ENCODE data around the gene OR6K3. TPM values are rescaled to one million over a fixed set of nuclear protein-coding genes. Genes with fewer than 3 reads are reported as not detected.

Gene OR6K3
- total RNA-seq, 3 donors from 2014 or later = not detected

GRCh38 chr1:158731707-158732106, 11.2 kb upstream of the OR6K3 start:
- TF ChIP-seq CTCF (IDR thresholded peaks at IDR 0.05) = no peak
- Histone ChIP-seq H3K4me1 (ENCODE audit: low read depth) (no peaks in the 10 kb centered on the region), H3K9me3 (no peaks in the 10 kb centered on the region), H3K4me3 (no peak overlapping the region), H3K36me3 (ENCODE audit: low read depth) (no peaks in the 10 kb centered on the region)
- intact Hi-C loops (cut with DNase I, micrococcal nuclease) = no loop called here
- ATAC-seq = no peak
- no peak for DNase-seq

- DNase-seq = no peak
- Histone ChIP-seq H3K4me1 (ENCODE audit: low read depth) (no peaks in the 10 kb centered on the region), H3K9me3 (no peaks in the 10 kb centered on the region), H3K36me3 (ENCODE audit: low read depth) (no peaks in the 10 kb centered on the region), H3K4me3 (no peak overlapping the region)
- no peak for ATAC-seq
- no peak for TF ChIP-seq CTCF (IDR thresholded peaks at IDR 0.05)
- intact Hi-C loops (cut with DNase I, micrococcal nuclease) = no loop called here
These were observed 9.9 kb upstream of the OR6K3 start for GRCh38 chr1:158730453-158730852.

- Histone ChIP-seq H3K4me1 (ENCODE audit: low read depth) (no peaks in the 10 kb centered on the region), H3K36me3 (ENCODE audit: low read depth) (no peaks in the 10 kb centered on the region), H3K9me3 (no peaks in the 10 kb centered on the region), H3K4me3 (no peak overlapping the region)
- ATAC-seq (no peak), DNase-seq (no peak)
- intact Hi-C loops (cut with DNase I, micrococcal nuclease) = no loop called here
- TF ChIP-seq CTCF (IDR thresholded peaks at IDR 0.05) = no peak
These were observed 8.1 kb upstream of the OR6K3 start for GRCh38 chr1:158728510-158729225.

- no peaks in the 10 kb centered on the region for H3K36me3 ChIP-seq (ENCODE audit: low read depth)
- no peak for ATAC-seq
- no peak for DNase-seq
- H3K4me3 ChIP-seq = no peak overlapping the region
- TF ChIP-seq CTCF (IDR thresholded peaks at IDR 0.05) = no peak
- H3K4me1 ChIP-seq (ENCODE audit: low read depth) = no peaks in the 10 kb centered on the region
- H3K9me3 ChIP-seq = no peaks in the 10 kb centered on the region
- intact Hi-C loops (cut with DNase I, micrococcal nuclease) = no loop called here
These were observed 3.9 kb upstream of the OR6K3 start for GRCh38 chr1:158724442-158724841.

- no peak for ATAC-seq
- Histone ChIP-seq H3K4me3 (no peak overlapping the region), H3K4me1 (ENCODE audit: low read depth) (no peaks in the 10 kb centered on the region), H3K9me3 (no peaks in the 10 kb centered on the region), H3K36me3 (ENCODE audit: low read depth) (no peaks in the 10 kb centered on the region)
- TF ChIP-seq CTCF (IDR thresholded peaks at IDR 0.05) = no peak
- intact Hi-C loops (cut with DNase I, micrococcal nuclease) = no loop called here
- no peak for DNase-seq
These were observed 856 bp downstream of the OR6K3 start for GRCh38 chr1:158719664-158720063.

GRCh38 chr1:158717344-158717743, 3.2 kb downstream of the OR6K3 start:
- H3K4me3 ChIP-seq = no peak overlapping the region
- no peaks in the 10 kb centered on the region for H3K4me1 ChIP-seq (ENCODE audit: low read depth)
- H3K9me3 ChIP-seq = no peaks in the 10 kb centered on the region
- no peak for ATAC-seq
- no peaks in the 10 kb centered on the region for H3K36me3 ChIP-seq (ENCODE audit: low read depth)
- TF ChIP-seq CTCF (IDR thresholded peaks at IDR 0.05) = no peak
- intact Hi-C loops (cut with DNase I, micrococcal nuclease) = no loop called here
- DNase-seq = no peak
